Keratinocyte (primary cell): ENCODE data around the gene CFAP20. TPM values are rescaled to one million over a fixed set of nuclear protein-coding genes. Genes with fewer than 3 reads are reported as not detected.

Source experiments
- DNase-seq: peaks from one replicate; pipeline ENCODE4 v3.0.0-alpha.2; 2011; ENCODE audit warnings: low read depth, missing footprints, low spot score
- FAIRE-seq: peaks from 2 replicates; lab custom pipeline; 2011; peaks lifted over from hg19 to GRCh38; lab: Jason Lieb, UNC
- H2AFZ ChIP-seq: 2 replicates; pipeline ENCODE4 v1.6.0; 2012; ENCODE audit warnings: low read length, control low read depth, inconsistent platforms; ENCODE audit not compliant: control insufficient read depth
- H3K27ac ChIP-seq: 2 replicates; pipeline ENCODE4 v1.5.1; 2011; ENCODE audit warnings: low read length; ENCODE audit not compliant: control insufficient read depth, insufficient read depth
- H3K27me3 ChIP-seq: 3 replicates; pipeline ENCODE4 v1.6.0; 2011; ENCODE audit warnings: low read length; ENCODE audit not compliant: control insufficient read depth, insufficient read depth; ENCODE audit errors: extremely low read depth
- H3K36me3 ChIP-seq, 2 experiments: 2 replicates in 1 of 2; 3 replicates in 1 of 2; pipeline ENCODE4 v1.5.1; 2011; ENCODE audit warnings: low read length in 2 of 2, mild to moderate bottlenecking in 1 of 2; ENCODE audit not compliant: control insufficient read depth in 2 of 2, insufficient read depth in 2 of 2; ENCODE audit errors: extremely low read depth in 1 of 2
- H3K4me1 ChIP-seq: 3 replicates; pipeline ENCODE4 v1.5.1; 2011; ENCODE audit warnings: low read length; ENCODE audit not compliant: control insufficient read depth, insufficient read depth; ENCODE audit errors: extremely low read depth
- H3K4me2 ChIP-seq: 3 replicates; pipeline ENCODE4 v1.6.0; 2011; ENCODE audit warnings: low read depth, low read length; ENCODE audit not compliant: control insufficient read depth, insufficient read depth; ENCODE audit errors: extremely low read depth
- H3K4me3 ChIP-seq, 3 experiments: fragments of 200-600 bp in 1 of 3; sonication (generic) in 1 of 3; 2 replicates in 2 of 3; 3 replicates in 1 of 3; pipeline ENCODE4 v1.5.1; 2011 to 2016; ENCODE audit warnings: low read length in 3 of 3, mild to moderate bottlenecking in 3 of 3, control low read depth in 2 of 3, inconsistent platforms in 1 of 3, low read depth in 1 of 3, mixed read lengths in 1 of 3, mixed run types in 1 of 3, moderate library complexity in 1 of 3; ENCODE audit not compliant: control insufficient read depth in 2 of 3, insufficient read depth in 2 of 3; ENCODE audit errors: extremely low read depth in 1 of 3
- H3K79me2 ChIP-seq: 2 replicates; pipeline ENCODE4 v1.6.0; 2012; ENCODE audit warnings: low read length; ENCODE audit not compliant: control insufficient read depth, insufficient read depth
- H3K9ac ChIP-seq: 3 replicates; pipeline ENCODE4 v1.6.0; 2011; ENCODE audit warnings: low read length; ENCODE audit not compliant: control insufficient read depth, insufficient read depth; ENCODE audit errors: extremely low read depth
- H3K9me1 ChIP-seq: 3 replicates; pipeline ENCODE4 v1.6.0; 2011; ENCODE audit warnings: low read length; ENCODE audit not compliant: control insufficient read depth, insufficient read depth; ENCODE audit errors: extremely low read depth
- H3K9me3 ChIP-seq: 2 replicates; pipeline ENCODE4 v1.5.1; 2012; ENCODE audit warnings: low read depth, low read length; ENCODE audit not compliant: control insufficient read depth
- H4K20me1 ChIP-seq: 3 replicates; pipeline ENCODE4 v1.6.0; 2011; ENCODE audit warnings: low read length; ENCODE audit not compliant: control insufficient read depth, insufficient read depth; ENCODE audit errors: extremely low read depth
- CTCF ChIP-seq, 3 experiments: IDR thresholded peaks in 1 of 3; conservative IDR thresholded peaks in 1 of 3; optimal IDR thresholded peaks in 1 of 3; 2 replicates in 2 of 3; 3 replicates in 1 of 3; pipeline versions ENCODE3 to v1.5.1; 2011; ENCODE audit warnings: low read length in 3 of 3, mild to moderate bottlenecking in 3 of 3, moderate library complexity in 2 of 3, control low read depth in 1 of 3, inconsistent platforms in 1 of 3; ENCODE audit not compliant: insufficient read depth in 2 of 3; ENCODE audit errors: extremely low read depth in 1 of 3
- EZH2 ChIP-seq: IDR thresholded peaks from one replicate; pipeline ENCODE4 v1.6.1; 2012; ENCODE audit warnings: inconsistent platforms, mild to moderate bottlenecking, low read length, moderate library complexity
- dilution Hi-C: fragments of 300-500 bp; cut with MboI; formaldehyde crosslinking; loops from one replicate; pipeline ENCODE4 v1.7.0; 2020; ENCODE audit warnings: low sequenced_read_pairs; ENCODE audit not compliant: extremely low pct_ligation_motif_present
- polyA plus RNA-seq, 5 experiments: library from polyadenylated mRNA; depleted of rRNA in 3 of 5; stranded (reverse) in 3 of 5; stranded (forward) in 1 of 5; unstranded in 1 of 5; fragments of >200 nt; gene quantifications; 1 replicate in 1 of 5; 2 replicates in 3 of 5; 3 replicates in 1 of 5; pipeline versions ENCODE4 v1.2.1 to v1.2.3, GENCODE V29; 2011 to 2012; ENCODE audit warnings: missing spikeins in 2 of 5, low read depth in 1 of 5, low replicate concordance in 1 of 5

The CFAP20 gene
- polyA plus RNA-seq, 1 donor (not counting 4 experiments of a cell fraction or from before 2014, with no cell fraction given) = 52.0 TPM

GRCh38 chr16:58085171-58085570, 44.0 kb downstream of the CFAP20 start:
- no peak overlapping the region for H3K27ac ChIP-seq
- no peaks in the 10 kb centered on the region for H3K36me3 ChIP-seq
- FAIRE-seq (no peak), DNase-seq (no peak)
- no peaks in the 10 kb centered on the region for H3K79me2 ChIP-seq
- H3K4me1 ChIP-seq = no peaks in the 10 kb centered on the region
- no peak overlapping the region for H3K4me2 ChIP-seq
- TF ChIP-seq EZH2 (no peak), CTCF (optimal IDR thresholded peaks at IDR 0.05 in 1 of 3, IDR thresholded peaks at IDR 0.05 in 1 of 3, conservative IDR thresholded peaks at IDR 0.05 in 1 of 3; ENCODE audit: extremely low read depth in 1 of 3, insufficient read depth in 2 of 3, low read length in 3 of 3) (no peak)
- H3K27me3 ChIP-seq = peaks cover 4% of the 10 kb centered on the region
- H4K20me1 ChIP-seq = no peaks in the 10 kb centered on the region
- no peak overlapping the region for H3K9ac ChIP-seq
- H3K4me3 ChIP-seq = no peak overlapping the region
- dilution Hi-C loops = no loop called here
- no peak overlapping the region for H2AFZ ChIP-seq
- no peaks in the 10 kb centered on the region for H3K9me3 ChIP-seq
- no peaks in the 10 kb centered on the region for H3K9me1 ChIP-seq

GRCh38 chr16:58084635-58085034, 44.5 kb downstream of the CFAP20 start:
- Histone ChIP-seq H3K9ac (no peak overlapping the region), H3K4me3 (no peak overlapping the region), H3K27me3 (peaks cover 4% of the 10 kb centered on the region), H3K27ac (no peak overlapping the region), H3K9me3 (no peaks in the 10 kb centered on the region), H2AFZ (no peak overlapping the region), H4K20me1 (no peaks in the 10 kb centered on the region), H3K4me2 (no peak overlapping the region), H3K9me1 (no peaks in the 10 kb centered on the region), H3K79me2 (no peaks in the 10 kb centered on the region), H3K4me1 (no peaks in the 10 kb centered on the region), H3K36me3 (no peaks in the 10 kb centered on the region)
- TF ChIP-seq EZH2 = no peak
- TF ChIP-seq CTCF (optimal IDR thresholded peaks at IDR 0.05 in 1 of 3, IDR thresholded peaks at IDR 0.05 in 1 of 3, conservative IDR thresholded peaks at IDR 0.05 in 1 of 3; ENCODE audit: extremely low read depth in 1 of 3, insufficient read depth in 2 of 3, low read length in 3 of 3) = no peak
- DNase-seq (no peak), FAIRE-seq (no peak)
- dilution Hi-C loops = no loop called here
